Stomach (tissue), 9 donors: ENCODE data around the gene TDRD12. TPM values are rescaled to one million over a fixed set of nuclear protein-coding genes. Genes with fewer than 3 reads are reported as not detected.

Experiments
- DNase-seq, 2 donors: peaks; one replicate each; pipeline versions ENCODE4 v3.0.0 to v3.0.0-alpha.2; 2013 to 2019
- H3K27ac ChIP-seq, 5 donors: fragments of 200-600 bp in 4 of 5; sonication (generic) in 4 of 5; one replicate each; pipeline ENCODE4 v1.5.1; 2013 to 2019; ENCODE audit warnings: mild to moderate bottlenecking in 1 of 5, moderate library complexity in 1 of 5
- H3K27me3 ChIP-seq, 3 donors: fragments of 200-600 bp; sonication (generic); one replicate each; pipeline ENCODE4 v1.5.1; 2017 to 2019; ENCODE audit warnings: mixed run types in 1 of 3
- H3K36me3 ChIP-seq, 4 donors: fragments of 200-600 bp; sonication (generic); 1 replicate in 3 of 4; 2 replicates in 1 of 4; pipeline ENCODE4 v1.5.1; 2016 to 2019
- H3K4me1 ChIP-seq, 4 donors: fragments of 200-600 bp; sonication (generic); one replicate each; pipeline ENCODE4 v1.5.1; 2016 to 2019
- H3K4me3 ChIP-seq, 4 donors: fragments of 200-600 bp; sonication (generic) in 3 of 4; one replicate each; pipeline ENCODE4 v1.5.1; 2016 to 2019; ENCODE audit warnings: mild to moderate bottlenecking in 1 of 4
- H3K9me3 ChIP-seq, 4 donors: fragments of 200-600 bp; sonication (generic); one replicate each; pipeline ENCODE4 v1.5.1; 2016 to 2019
- CTCF ChIP-seq, 7 experiments: fragments of 450-650 bp in 4 of 7; fragments of 200-600 bp in 3 of 7; sonication (generic) in 3 of 7; IDR thresholded peaks; one replicate each; pipeline ENCODE4 v1.5.1; 2016 to 2019; ENCODE audit warnings: antibody characterized with exemption in 7 of 7, control low read depth in 2 of 7, mild to moderate bottlenecking in 1 of 7
- EP300 ChIP-seq: sonication (generic); formaldehyde crosslinking; IDR thresholded peaks from one replicate; pipeline ENCODE4 v1.6.1; 2017; ENCODE audit warnings: antibody characterized with exemption
- POLR2A ChIP-seq, 4 donors: fragments of 450-650 bp; IDR thresholded peaks; one replicate each; pipeline ENCODE4 v1.6.1; 2016; ENCODE audit warnings: antibody characterized with exemption in 4 of 4, control low read depth in 2 of 4, mild to moderate bottlenecking in 1 of 4, moderate library complexity in 1 of 4
- POLR2AphosphoS5 ChIP-seq, 3 donors: sonication (generic); formaldehyde crosslinking; IDR thresholded peaks; one replicate each; pipeline ENCODE4 v1.6.1; 2016; ENCODE audit warnings: antibody characterized with exemption in 3 of 3
- WGBS, 5 donors: extraction: QIAGEN DNeasy Blood & Tissue Kit in 3 of 5; methylation state at CpG; one replicate each; pipeline versions ENCODE4 v1.1.5 to v1.1.7; 2013 to 2018; 5-methylcytosine and 5-hydroxymethylcytosine counted together
- intact Hi-C: fragments of 100-400 bp; cut with DNase I; formaldehyde crosslinking; loops from one replicate; pipeline ENCODE4 v1.15.1; 2023; ENCODE audit warnings: low total_unique reads
- polyA plus RNA-seq, 3 donors: library from polyadenylated mRNA; stranded (reverse); fragments of 200-250 nt; gene quantifications; one replicate each; pipeline ENCODE4 v1.2.3, GENCODE V29; 2013
- total RNA-seq, 5 donors: library from RNA; depleted of rRNA; stranded (reverse); fragments of >200 nt; gene quantifications; one replicate each; pipeline versions ENCODE4 v1.1.0 to v1.2.3, GENCODE V29; 2014 to 2016
- donor health status: healthy with polysubstance abuse.
- donor health status: Bipolar disorder and iron deficiency.
- donor health status: healthy.

TDRD12 gene
- total and polyA plus RNA-seq, 8 donors, result 0.03 to 0.73 TPM; not detected in 6

DNA sequence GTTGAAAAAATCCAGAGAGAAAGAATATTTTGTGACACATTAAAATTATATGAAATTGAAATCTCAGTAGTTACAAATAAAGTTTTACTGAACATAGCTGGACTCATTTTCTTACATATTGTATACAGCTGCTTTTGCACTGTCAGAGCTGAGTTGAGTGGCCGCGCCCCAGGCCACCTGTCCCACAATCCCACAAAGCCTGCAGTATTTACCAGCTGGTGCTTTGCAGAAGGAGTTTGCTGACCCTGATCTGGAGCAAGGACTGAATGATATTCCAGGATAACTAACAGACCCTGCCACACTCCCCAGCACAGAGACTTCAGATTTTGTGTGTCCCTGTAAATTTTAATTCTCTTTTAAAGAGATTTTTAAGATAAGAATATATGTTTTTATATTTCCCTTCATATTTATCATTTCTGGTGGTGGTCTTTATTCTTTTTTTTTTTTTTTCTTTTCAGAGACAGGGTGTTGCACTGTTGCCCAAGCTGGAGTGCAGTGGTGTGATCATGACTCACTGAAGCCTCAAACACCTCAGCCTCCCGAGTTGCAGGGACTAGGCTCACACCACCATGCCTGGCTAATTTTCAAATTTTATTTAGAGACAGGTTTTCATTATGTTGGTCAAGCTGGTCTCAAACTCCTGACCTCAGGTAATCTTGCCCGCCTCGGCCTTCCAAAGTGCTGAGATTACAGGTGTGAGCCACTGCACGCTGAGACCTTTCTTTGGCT is 48.5 kb downstream of the TDRD12 start:
- TF ChIP-seq EP300 (no peak), CTCF (IDR thresholded peaks at IDR 0.05) (no peak)
- no peak for DNase-seq
- no peaks in the 10 kb centered on the region for H3K36me3 ChIP-seq
- WGBS, 5 donors, result 76 to 83% (median 77%) methylated on average over 6 of the region's 6 CpGs
- H3K9me3 ChIP-seq, result peaks cover 0 to 7% (median 2%) of the 10 kb centered on the region in 4 donors
- H3K4me3 ChIP-seq, result no peak overlapping the region
- intact Hi-C loops, result no loop called here
- no peak overlapping the region for H3K27ac ChIP-seq
- H3K27me3 ChIP-seq, result no peaks in the 10 kb centered on the region
- H3K4me1 ChIP-seq, result no peaks in the 10 kb centered on the region

DNA sequence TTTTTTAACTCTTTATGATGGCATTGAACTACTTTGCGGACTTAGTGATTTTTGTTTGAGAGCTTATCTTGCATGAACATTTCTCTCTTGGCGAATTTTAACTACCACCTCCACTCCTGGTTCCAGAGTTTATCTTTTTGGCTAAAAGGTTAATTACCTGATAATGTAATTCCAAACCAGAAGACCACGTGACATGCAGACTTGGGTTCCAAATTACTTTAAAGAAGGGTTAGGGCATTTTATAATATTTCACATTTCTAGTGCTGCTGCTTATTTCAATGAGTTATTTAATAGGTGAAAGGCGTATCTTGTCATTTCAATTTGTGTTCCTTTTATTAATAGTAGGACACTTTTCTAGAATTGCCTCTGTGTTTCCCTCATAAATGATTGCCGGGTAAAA is 52.0 kb downstream of the TDRD12 start:
- intact Hi-C loops, result no loop called here
- Histone ChIP-seq H3K4me3 (no peak overlapping the region), H3K36me3 (no peaks in the 10 kb centered on the region), H3K27me3 (no peaks in the 10 kb centered on the region), H3K4me1 (no peaks in the 10 kb centered on the region), H3K9me3 (peaks cover 0 to 7% (median 2%) of the 10 kb centered on the region in 4 donors), H3K27ac (no peak overlapping the region)
- 64 to 68% (median 65%) methylated on average over 5 of the region's 5 CpGs for WGBS, 5 donors
- no peak for DNase-seq
- TF ChIP-seq EP300, result no peak
- no peak for TF ChIP-seq CTCF (IDR thresholded peaks at IDR 0.05)
- TF ChIP-seq POLR2A (IDR thresholded peaks at IDR 0.05), result no peak
- no peak for TF ChIP-seq POLR2AphosphoS5 (IDR thresholded peaks at IDR 0.05)

DNA sequence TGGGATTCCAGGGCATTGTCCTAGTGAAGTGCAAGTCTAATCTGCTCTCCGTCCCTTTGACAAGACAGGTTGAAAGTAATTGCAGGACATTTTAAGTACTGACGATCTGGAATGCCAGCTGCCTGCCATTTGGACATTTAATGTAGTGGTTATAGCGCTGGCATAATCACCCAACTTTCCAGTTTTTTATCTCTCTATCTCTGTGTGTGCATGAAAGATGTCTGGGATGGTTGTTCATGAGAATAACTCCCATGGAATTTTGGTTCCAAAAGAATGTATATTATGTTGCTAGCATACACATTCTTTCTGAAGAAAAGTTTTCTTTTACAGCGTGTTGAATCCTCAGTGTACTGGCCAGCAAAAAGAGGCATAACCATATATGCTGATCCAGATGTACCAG is 53.6 kb downstream of the TDRD12 start:
- intact Hi-C loops, result no loop called here
- WGBS, 5 donors, result 72 to 91% (median 82%) methylated on average over 4 of the region's 4 CpGs
- no peak overlapping the region for H3K4me3 ChIP-seq
- no peak for DNase-seq
- H3K9me3 ChIP-seq, result peaks cover 0 to 7% (median 2%) of the 10 kb centered on the region in 4 donors
- TF ChIP-seq CTCF (IDR thresholded peaks at IDR 0.05) (no peak), POLR2AphosphoS5 (IDR thresholded peaks at IDR 0.05) (no peak), EP300 (no peak), POLR2A (IDR thresholded peaks at IDR 0.05) (no peak)
- no peaks in the 10 kb centered on the region for H3K4me1 ChIP-seq
- no peaks in the 10 kb centered on the region for H3K36me3 ChIP-seq
- H3K27ac ChIP-seq, result no peak overlapping the region
- no peaks in the 10 kb centered on the region for H3K27me3 ChIP-seq

DNA sequence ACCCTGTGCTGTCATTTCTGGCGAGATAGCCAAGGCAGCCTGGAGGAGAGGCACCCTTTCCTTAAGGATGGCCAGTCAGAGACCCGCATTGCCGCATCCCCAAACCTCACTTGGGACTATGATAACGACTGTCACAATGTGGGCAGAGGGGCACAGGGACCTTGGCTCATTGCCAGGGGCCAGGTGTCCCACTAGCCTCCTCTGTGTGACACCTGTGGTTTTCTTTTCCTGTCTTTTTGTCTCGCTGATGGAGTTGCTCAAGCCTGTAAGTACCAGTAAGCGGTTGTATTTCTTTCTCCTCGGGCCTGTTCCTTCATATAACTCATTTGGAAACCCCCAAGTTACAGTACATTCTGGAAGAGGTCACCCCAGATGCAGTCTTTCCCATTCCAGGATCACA is 59.5 kb downstream of the TDRD12 start:
- intact Hi-C loops, result no loop called here
- H3K4me3 ChIP-seq, result no peak overlapping the region
- H3K36me3 ChIP-seq, result no peaks in the 10 kb centered on the region
- H3K9me3 ChIP-seq, result peaks cover 0 to 15% (median 4%) of the 10 kb centered on the region in 4 donors
- no peak overlapping the region for H3K27ac ChIP-seq
- H3K27me3 ChIP-seq, result no peaks in the 10 kb centered on the region
- DNase-seq, result no peak
- TF ChIP-seq POLR2A (IDR thresholded peaks at IDR 0.05) (no peak), CTCF (IDR thresholded peaks at IDR 0.05) (no peak), EP300 (no peak), POLR2AphosphoS5 (IDR thresholded peaks at IDR 0.05) (no peak)
- H3K4me1 ChIP-seq, result no peaks in the 10 kb centered on the region
- WGBS, 5 donors, result 74 to 83% (median 75%) methylated on average over 7 of the region's 7 CpGs
